ENCODE data around the gene LENG1.

Gene LENG1

DNA sequence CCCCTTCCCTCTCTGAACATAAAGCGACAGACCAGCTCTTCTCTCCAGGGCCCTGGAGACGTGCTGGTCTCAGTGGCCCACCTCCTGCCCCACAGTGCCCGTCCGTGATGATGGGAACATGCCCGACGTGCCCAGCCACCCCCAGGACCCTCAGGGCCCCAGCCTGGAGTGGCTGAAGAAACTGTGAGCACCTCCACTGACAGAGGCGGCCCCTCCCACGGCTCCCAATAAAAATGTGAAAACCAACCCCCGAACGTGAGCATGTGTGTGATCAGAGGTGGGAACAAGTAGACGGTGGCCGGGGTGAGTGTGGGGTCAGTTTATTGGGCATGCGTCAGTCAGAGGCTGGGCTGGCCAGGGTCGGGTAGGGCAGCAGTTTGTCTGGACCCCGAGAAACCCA is 52.8 kb downstream of the LENG1 start:
- DNase-seq, result no peak

DNA sequence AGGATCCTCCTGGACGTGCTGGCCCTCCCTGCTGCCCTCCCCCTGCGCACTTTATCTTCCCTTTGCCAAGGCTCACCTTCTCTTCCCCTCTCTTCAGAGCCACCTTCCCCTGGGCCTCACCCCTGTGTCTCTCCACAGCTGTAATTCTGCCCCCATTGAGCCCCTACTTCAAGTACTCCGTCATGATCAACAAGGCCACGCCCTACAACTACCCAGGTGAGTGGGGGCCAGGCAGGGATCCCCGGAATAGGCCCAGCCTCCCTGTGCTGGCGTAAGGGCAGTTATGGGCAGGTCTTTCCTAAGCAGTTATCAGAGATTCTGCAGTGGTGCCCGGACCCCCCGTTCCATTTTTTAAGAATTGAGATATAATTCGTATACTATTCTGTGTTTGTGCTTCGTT is 53.7 kb downstream of the LENG1 start:
- no peak for DNase-seq
